IMR-90 (cell line): ENCODE measurements around the gene KCTD2. TPM values are rescaled to one million over a fixed set of nuclear protein-coding genes. Genes with fewer than 3 reads are reported as not detected.

Experiments
- ATAC-seq: fragments of 200-7000 bp; cut with Tn5 transposase; 2 replicates; pipeline ENCODE4 v1.9.1; 2020; ENCODE audit warnings: low read depth, mild to moderate bottlenecking, moderate library complexity
- BruUV-seq: library from RNA; stranded (reverse); fragments of 400-500 nt; replicated peaks from 2 replicates; lab custom pipeline; 2021; lab: Mats Ljungman, UMichigan
- CTCF ChIA-PET: fragments of 300-600 bp; formaldehyde crosslinking; extraction: SDS; loops from one replicate; lab custom pipeline; 2021; ENCODE audit warnings: antibody characterized with exemption; lab: Yijun Ruan, JAX
- POLR2A ChIA-PET: fragments of 300-600 bp; sonication (Branson Sonifier 250); formaldehyde crosslinking; loops from one replicate; lab custom pipeline; 2022; ENCODE audit warnings: antibody characterized with exemption; ENCODE audit not compliant: unreplicated experiment; lab: Charles Lee
- DNase-seq: peaks from one replicate; pipeline ENCODE4 v3.0.0; 2013
- H2AFZ ChIP-seq: replicated peaks from 2 replicates; pipeline ENCODE3; 2013; ENCODE audit warnings: low read length, mild to moderate bottlenecking; ENCODE audit not compliant: poor library complexity
- H2AK5ac ChIP-seq: 2 replicates; pipeline ENCODE4 v1.6.1; 2013; ENCODE audit warnings: low read depth, low read length, inconsistent platforms
- H2AK9ac ChIP-seq: replicated peaks from 2 replicates; pipeline ENCODE3; 2013; ENCODE audit warnings: mild to moderate bottlenecking, low read depth, low read length, moderate library complexity; ENCODE audit not compliant: poor library complexity
- H2BK120ac ChIP-seq: 2 replicates; pipeline ENCODE4 v1.6.1; 2013; ENCODE audit warnings: low read depth, low read length, inconsistent platforms
- H2BK15ac ChIP-seq: 3 replicates; pipeline ENCODE4 v1.6.1; 2013; ENCODE audit warnings: low read depth, low read length, inconsistent platforms
- H2BK20ac ChIP-seq: 2 replicates; pipeline ENCODE4 v1.6.1; 2013; ENCODE audit warnings: low read depth, mild to moderate bottlenecking, inconsistent platforms, low read length, moderate library complexity
- H2BK5ac ChIP-seq: 2 replicates; pipeline ENCODE4 v1.6.1; 2013; ENCODE audit warnings: mild to moderate bottlenecking, low read depth, low read length, inconsistent platforms; ENCODE audit not compliant: poor library complexity, severe bottlenecking
- H3K14ac ChIP-seq: replicated peaks from 2 replicates; pipeline ENCODE4 v1.6.1; 2013; ENCODE audit warnings: low read depth, low read length, inconsistent platforms
- H3K18ac ChIP-seq: 2 replicates; pipeline ENCODE4 v1.6.1; 2013; ENCODE audit warnings: low read depth, low read length, control low read depth
- H3K23ac ChIP-seq: 2 replicates; pipeline ENCODE4 v1.6.1; 2013; ENCODE audit warnings: low read depth, low read length, inconsistent platforms
- H3K27ac ChIP-seq: 2 replicates; pipeline ENCODE4 v1.5.1; 2013; ENCODE audit warnings: mild to moderate bottlenecking, control low read depth, low read length; ENCODE audit not compliant: insufficient read depth
- H3K27me3 ChIP-seq: 2 replicates; pipeline ENCODE4 v1.6.1; 2013; ENCODE audit warnings: low read length; ENCODE audit not compliant: control insufficient read depth, insufficient read depth
- H3K36me3 ChIP-seq: 2 replicates; pipeline ENCODE4 v1.6.1; 2013; ENCODE audit warnings: low read length, mixed read lengths; ENCODE audit not compliant: control insufficient read depth, insufficient read depth
- H3K4ac ChIP-seq: 2 replicates; pipeline ENCODE4 v1.6.1; 2013; ENCODE audit warnings: low read depth, low read length, inconsistent platforms
- H3K4me1 ChIP-seq: 2 replicates; pipeline ENCODE4 v1.6.1; 2013; ENCODE audit warnings: low read length, mixed read lengths; ENCODE audit not compliant: control insufficient read depth, insufficient read depth
- H3K4me2 ChIP-seq: 2 replicates; pipeline ENCODE4 v1.6.1; 2013; ENCODE audit warnings: low read depth, mild to moderate bottlenecking, control low read depth, low read length, moderate library complexity
- H3K4me3 ChIP-seq: 2 replicates; pipeline ENCODE4 v1.5.1; 2013; ENCODE audit warnings: low read depth, mild to moderate bottlenecking, control low read depth, low read length, moderate library complexity; ENCODE audit not compliant: insufficient read depth
- H3K56ac ChIP-seq: 2 replicates; pipeline ENCODE4 v1.6.1; 2013; ENCODE audit warnings: low read length, inconsistent platforms; ENCODE audit not compliant: insufficient read depth; ENCODE audit errors: extremely low read depth
- H3K79me1 ChIP-seq, 2 experiments: 2 replicates each; pipeline ENCODE4 v1.6.1; 2013; ENCODE audit warnings: low read length in 2 of 2, inconsistent platforms in 1 of 2, low read depth in 1 of 2
- H3K9ac ChIP-seq: 2 replicates; pipeline ENCODE4 v1.6.1; 2013; ENCODE audit warnings: low read depth, low read length, control low read depth
- H3K9me1 ChIP-seq: 2 replicates; pipeline ENCODE4 v1.6.1; 2013; ENCODE audit warnings: low read length, inconsistent platforms; ENCODE audit not compliant: insufficient read depth
- H3K9me3 ChIP-seq: 2 replicates; pipeline ENCODE4 v1.6.1; 2013; ENCODE audit warnings: low read length; ENCODE audit not compliant: control insufficient read depth, insufficient read depth
- H4K20me1 ChIP-seq: 2 replicates; pipeline ENCODE4 v1.6.1; 2013; ENCODE audit warnings: low read length, inconsistent platforms; ENCODE audit not compliant: insufficient read depth
- H4K5ac ChIP-seq: 2 replicates; pipeline ENCODE4 v1.6.1; 2013; ENCODE audit warnings: mild to moderate bottlenecking, low read depth, low read length, control low read depth
- H4K8ac ChIP-seq, 2 experiments: 2 replicates each; pipeline ENCODE4 v1.6.1; 2013; ENCODE audit warnings: low read depth in 2 of 2, low read length in 2 of 2, control low read depth in 1 of 2, inconsistent platforms in 1 of 2
- H4K91ac ChIP-seq: 2 replicates; pipeline ENCODE4 v1.6.1; 2013; ENCODE audit warnings: low read depth, low read length, inconsistent platforms; ENCODE audit not compliant: insufficient read depth
- MAZ ChIP-seq: IDR thresholded peaks from 2 replicates; pipeline ENCODE4 v1.6.1; 2012; ENCODE audit warnings: low read depth, mild to moderate bottlenecking, low read length, improper control_type of control experiment, moderate library complexity, borderline replicate concordance
- POLR2A ChIP-seq: IDR thresholded peaks from 2 replicates; pipeline ENCODE4 v1.6.1; 2012; ENCODE audit warnings: mild to moderate bottlenecking, low read depth, low read length
- WGBS, 2 experiments: methylation state at CpG; one replicate each; pipeline versions ENCODE4 v1.1.5 to v1.1.7; 2013; ENCODE audit warnings: missing lambda C conversion rate in 2 of 2; ENCODE audit not compliant: insufficient read length in 1 of 2; ENCODE audit errors: extremely low coverage in 2 of 2; 5-methylcytosine and 5-hydroxymethylcytosine counted together
- dilution Hi-C: fragments of 300-500 bp; cut with HindIII; formaldehyde crosslinking; loops from one replicate; pipeline ENCODE4 v1.14.3; 2018; ENCODE audit warnings: low sequenced_read_pairs; ENCODE audit not compliant: unreplicated experiment
- in situ Hi-C: fragments of 300-500 bp; cut with MboI; formaldehyde crosslinking; loops from 3 replicates; pipeline ENCODE4 v1.14.3; 2019; ENCODE audit warnings: low sequenced_read_pairs, inconsistent platforms, mixed read lengths
- intact Hi-C: fragments of 100-400 bp; cut with micrococcal nuclease; formaldehyde crosslinking; loops from 2 replicates; pipeline ENCODE4 v1.10.0; 2022
- polyA plus RNA-seq, 3 experiments: library from polyadenylated mRNA; depleted of rRNA; stranded (reverse); fragments of >200 nt; gene quantifications; 2 replicates each; pipeline ENCODE4 v1.2.3, GENCODE V29; 2012; ENCODE audit warnings: low replicate concordance in 1 of 3
- total RNA-seq: library from RNA; depleted of rRNA; stranded (reverse); fragments of >200 nt; gene quantifications from 2 replicates; pipeline ENCODE4 v1.2.3, GENCODE V29; 2012
- TF ChIP-seq, protein P1 (sequence below): conservative IDR thresholded peaks from 2 replicates; pipeline ENCODE4 v1.5.1; 2012; ENCODE audit warnings: mild to moderate bottlenecking, low read depth, low read length, improper control_type of control experiment

The KCTD2 gene
- total and polyA plus RNA-seq, 2 of the 4 experiments (the other 2 are of a cell fraction), result 9.1 to 18.4 TPM

DNA sequence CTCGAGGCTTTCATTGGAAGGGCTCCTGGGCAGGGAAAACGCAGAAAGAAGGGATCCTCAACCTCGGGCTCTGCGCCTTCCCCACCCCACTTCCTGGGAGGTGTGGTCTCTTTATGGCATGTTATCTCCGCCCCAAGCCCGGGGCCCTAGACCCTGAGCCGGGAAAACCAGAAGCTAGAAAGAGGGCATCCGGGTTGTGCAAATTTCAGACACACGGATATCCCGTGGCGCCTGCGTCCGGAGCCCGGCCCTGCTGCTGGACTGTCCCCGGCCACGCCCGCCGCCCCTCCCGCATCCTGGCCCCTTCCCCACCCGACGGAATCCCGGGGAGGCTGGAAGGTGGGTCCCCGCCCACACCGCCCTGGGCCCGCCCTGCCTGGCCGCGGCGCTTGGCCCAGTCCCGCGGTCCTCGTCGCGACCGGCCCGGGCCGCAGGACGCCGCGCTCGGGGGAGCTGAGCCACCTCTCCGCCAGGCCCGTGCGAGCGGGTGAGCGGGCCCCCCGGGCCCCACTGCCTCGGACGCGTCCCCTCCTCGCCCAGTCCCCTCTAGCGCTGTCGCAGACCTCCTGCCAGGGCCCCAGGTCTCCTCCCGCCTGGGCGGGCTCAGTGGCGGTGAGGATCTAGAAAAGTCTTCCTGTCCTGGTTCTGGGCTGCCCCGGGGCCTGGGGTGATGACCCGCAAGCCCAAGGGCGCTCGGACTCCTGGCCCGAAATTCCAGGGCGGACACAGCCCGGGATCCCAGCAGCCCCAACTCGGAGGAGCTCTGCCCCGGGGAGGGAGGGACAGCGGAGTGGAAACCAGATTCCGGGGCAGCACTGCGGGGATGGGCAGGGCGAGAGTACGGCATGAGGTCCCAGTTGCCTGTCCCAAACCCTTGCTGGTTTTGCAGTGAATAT, 40.8 kb downstream of the KCTD2 start, which contains the start of gene SLC16A5:
Gene SLC16A5, plus strand, starts transcription at position 397 of the 896 bp plus-strand sequence. CDS start 5,683 bp downstream, outside the sequence.
- Histone ChIP-seq H2AK9ac (peak within 1 kb of the TSS; percentile 99), H4K91ac (peak within 1 kb of the TSS; percentile 100), H3K56ac (peak within 1 kb of the TSS; percentile 72), H3K14ac (peak within 1 kb of the TSS; percentile 100), H2BK20ac (peak within 1 kb of the TSS; percentile 34; the same call in 1 of the 2 replicates), H2BK120ac (peak within 1 kb of the TSS; percentile 90), H3K36me3 (no peaks in the 10 kb centered on the region), H3K27me3 (no peaks in the 10 kb centered on the region), H4K20me1 (no peaks in the 10 kb centered on the region), H3K23ac (peak within 1 kb of the TSS; percentile 97), H2BK5ac (peak within 1 kb of the TSS; percentile 51), H3K9me1 (peaks cover 15% of the 10 kb centered on the region), H3K4me1 (peaks cover 20% of the 10 kb centered on the region), H4K5ac (peak within 1 kb of the TSS; percentile 86), H3K4me3 (peak within 1 kb of the TSS; percentile 37), H3K9ac (peak within 1 kb of the TSS; percentile 73), H3K18ac (peak within 1 kb of the TSS; percentile 31; the same call in 1 of the 2 replicates), H3K4ac (peak within 1 kb of the TSS; percentile 99), H4K8ac (peak within 1 kb of the TSS; percentile 94 to 100), H3K27ac (peak within 1 kb of the TSS; percentile 64), H2AFZ (peak within 1 kb of the TSS; percentile 99), H3K4me2 (peak within 1 kb of the TSS; percentile 51), H2AK5ac (peak within 1 kb of the TSS; percentile 93), H3K79me1 (peaks cover 0 to 28% of the 10 kb centered on the region in 2 experiments; a peak in 3 of 4 replicates), H3K9me3 (no peaks in the 10 kb centered on the region), H2BK15ac (peak within 1 kb of the TSS; percentile 74; the same call in 1 of the 3 replicates)
- 14% methylated on average over 52 of the region's 69 CpGs; no CpG with 5 or more reads in 1 of the 2 experiments for WGBS, 2 experiments
- CTCF ChIA-PET, result interaction anchor here (0.6 kb wide), 1 partner anchor 84 kb away, joined by 5 read pairs; no protein-coding TSS in a partner anchor
- in situ Hi-C loops (no loop called here), intact Hi-C loops (no loop called here), dilution Hi-C loops (no loop called here)
- TF ChIP-seq, protein P1, sequence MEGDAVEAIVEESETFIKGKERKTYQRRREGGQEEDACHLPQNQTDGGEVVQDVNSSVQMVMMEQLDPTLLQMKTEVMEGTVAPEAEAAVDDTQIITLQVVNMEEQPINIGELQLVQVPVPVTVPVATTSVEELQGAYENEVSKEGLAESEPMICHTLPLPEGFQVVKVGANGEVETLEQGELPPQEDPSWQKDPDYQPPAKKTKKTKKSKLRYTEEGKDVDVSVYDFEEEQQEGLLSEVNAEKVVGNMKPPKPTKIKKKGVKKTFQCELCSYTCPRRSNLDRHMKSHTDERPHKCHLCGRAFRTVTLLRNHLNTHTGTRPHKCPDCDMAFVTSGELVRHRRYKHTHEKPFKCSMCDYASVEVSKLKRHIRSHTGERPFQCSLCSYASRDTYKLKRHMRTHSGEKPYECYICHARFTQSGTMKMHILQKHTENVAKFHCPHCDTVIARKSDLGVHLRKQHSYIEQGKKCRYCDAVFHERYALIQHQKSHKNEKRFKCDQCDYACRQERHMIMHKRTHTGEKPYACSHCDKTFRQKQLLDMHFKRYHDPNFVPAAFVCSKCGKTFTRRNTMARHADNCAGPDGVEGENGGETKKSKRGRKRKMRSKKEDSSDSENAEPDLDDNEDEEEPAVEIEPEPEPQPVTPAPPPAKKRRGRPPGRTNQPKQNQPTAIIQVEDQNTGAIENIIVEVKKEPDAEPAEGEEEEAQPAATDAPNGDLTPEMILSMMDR, result no peak
- TF ChIP-seq POLR2A (no peak), MAZ (peak; percentile 67; the same call in 1 of the 2 replicates)
- POLR2A ChIA-PET, result no interaction called here
- peak; percentile 55 for DNase-seq
- peak; percentile 84 for ATAC-seq
- BruUV-seq, result no TSS peak
